ENCODE results near the gene ZFHX3. TPM values are rescaled to one million over a fixed set of nuclear protein-coding genes. Genes with fewer than 3 reads are reported as not detected.

ZFHX3 gene
- total and polyA plus RNA-seq, 2 experiments from 2014 or later = 6.7 to 12.2 TPM

DNA sequence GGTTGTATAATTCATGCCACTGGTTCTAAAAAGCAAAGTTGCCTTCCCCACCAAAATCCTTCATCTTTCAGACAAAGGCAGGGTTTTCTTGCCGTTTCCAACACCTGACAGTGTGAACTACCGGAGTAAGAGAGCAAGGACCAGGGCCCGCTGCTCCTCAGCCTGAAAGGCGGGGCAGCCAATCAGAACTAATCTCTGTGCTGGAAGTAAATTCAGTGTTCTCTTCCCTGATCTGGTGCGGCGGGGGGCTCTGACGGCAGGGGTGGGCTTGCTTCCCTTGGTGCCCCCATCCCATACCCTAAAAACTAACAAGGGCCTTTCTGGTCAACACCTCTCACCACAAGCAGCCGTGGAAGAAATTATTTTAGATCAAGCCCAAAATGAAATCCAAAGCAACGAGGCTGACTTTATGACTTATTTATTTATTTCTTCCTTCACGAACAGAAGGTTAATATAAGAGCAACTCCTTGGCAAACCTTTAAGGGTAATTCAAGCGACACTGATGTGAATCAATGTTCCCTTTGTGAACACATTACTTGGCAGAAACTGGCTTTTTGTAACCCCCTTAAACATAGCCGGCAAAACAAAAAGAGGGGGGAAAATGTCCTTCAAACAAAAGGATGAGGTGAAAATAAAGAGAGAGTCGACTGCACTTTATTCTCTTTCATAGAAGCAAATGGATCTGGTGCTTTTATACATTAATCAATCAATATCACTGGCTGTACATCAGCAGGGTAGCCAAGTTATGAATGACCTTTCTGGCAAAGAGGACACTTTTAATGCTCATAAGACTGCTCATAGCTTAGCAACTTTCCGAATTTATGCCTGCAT is 189.9 kb downstream of the ZFHX3 start:
- TF ChIP-seq CTCF (IDR thresholded peaks at IDR 0.05; ENCODE audit: low read depth, low read length) = no peak
- Histone ChIP-seq H3K27me3 (no peaks in the 10 kb centered on the region), H3K4me3 (no peak overlapping the region), H3K27ac (peak overlapping the region; percentile 75), H3K9me3 (ENCODE audit: low read depth) (no peaks in the 10 kb centered on the region), H3K4me1 (ENCODE audit: low read depth) (peaks cover 20% of the 10 kb centered on the region), H3K36me3 (no peaks in the 10 kb centered on the region)
- DNase-seq (ENCODE audit: low read depth in 1 of 2, low spot score in 1 of 2) = no peak

- peak in 1 of 2 donors; percentile 38 for DNase-seq (ENCODE audit: low read depth in 1 of 2, low spot score in 1 of 2)
- H3K4me3 ChIP-seq = no peak overlapping the region
These were observed 191.1 kb downstream of the ZFHX3 start for GRCh38 chr16:72856797-72857196.

GRCh38 chr16:72854267-72854959 is 193.5 kb downstream of the ZFHX3 start:
- TF ChIP-seq CTCF (IDR thresholded peaks at IDR 0.05; ENCODE audit: low read depth, low read length) = no peak
- no peaks in the 10 kb centered on the region for H3K9me3 ChIP-seq (ENCODE audit: low read depth)
- H3K36me3 ChIP-seq = no peaks in the 10 kb centered on the region
- H3K4me1 ChIP-seq (ENCODE audit: low read depth) = peaks cover 33% of the 10 kb centered on the region
- H3K27me3 ChIP-seq = no peaks in the 10 kb centered on the region
- H3K4me3 ChIP-seq = no peak overlapping the region
- H3K27ac ChIP-seq = peak overlapping the region; percentile 40
- no peak for DNase-seq (ENCODE audit: low read depth in 1 of 2, low spot score in 1 of 2)

More at GRCh38 chr16:72856797-72857196, 191.1 kb downstream of the ZFHX3 start:
- Histone ChIP-seq H3K27ac (no peak overlapping the region), H3K4me1 (ENCODE audit: low read depth) (peaks cover 24% of the 10 kb centered on the region), H3K9me3 (ENCODE audit: low read depth) (no peaks in the 10 kb centered on the region), H3K36me3 (no peaks in the 10 kb centered on the region), H3K27me3 (no peaks in the 10 kb centered on the region)
- peak; percentile 43 for TF ChIP-seq CTCF (IDR thresholded peaks at IDR 0.05; ENCODE audit: low read depth, low read length)

DNA sequence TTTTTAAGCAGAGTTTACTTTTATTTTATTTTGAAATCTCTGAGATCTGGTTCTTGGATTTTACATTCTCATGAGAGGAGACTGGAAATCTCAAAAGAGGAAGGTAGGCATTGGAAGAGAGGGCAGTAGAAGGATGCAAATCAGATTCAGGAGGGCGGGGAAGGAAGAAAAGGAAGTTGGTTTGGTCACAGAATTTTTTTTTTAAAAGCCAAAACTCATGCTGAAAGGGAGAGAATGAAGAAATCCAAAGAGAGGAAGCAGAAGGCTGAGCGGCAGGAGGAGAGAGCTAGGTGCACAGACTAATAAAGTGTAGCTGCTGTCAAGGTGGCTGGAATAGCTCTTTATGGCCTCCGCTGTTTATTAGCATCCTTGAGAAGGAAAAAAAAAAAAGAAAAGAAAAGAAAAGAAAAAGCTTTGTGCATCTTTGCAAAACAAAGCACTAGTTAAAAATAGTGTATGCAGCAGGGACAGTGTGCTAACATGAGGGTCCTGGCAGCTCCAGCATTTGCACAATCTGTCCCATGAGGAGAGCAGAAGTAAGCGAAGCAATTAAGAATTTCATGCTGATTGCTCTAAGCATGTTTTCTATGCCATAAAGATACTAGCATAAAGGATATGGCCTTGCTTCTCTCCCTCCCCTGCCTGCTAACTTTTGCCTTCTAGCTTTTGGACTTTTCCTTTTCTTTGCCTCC is 194.2 kb downstream of the ZFHX3 start:
- Histone ChIP-seq H3K4me3 (no peak overlapping the region), H3K36me3 (no peaks in the 10 kb centered on the region), H3K27ac (peak overlapping the region; percentile 40), H3K27me3 (no peaks in the 10 kb centered on the region), H3K4me1 (ENCODE audit: low read depth) (peaks cover 30% of the 10 kb centered on the region), H3K9me3 (ENCODE audit: low read depth) (no peaks in the 10 kb centered on the region)
- DNase-seq (ENCODE audit: low read depth in 1 of 2, low spot score in 1 of 2) = no peak
- TF ChIP-seq CTCF (IDR thresholded peaks at IDR 0.05; ENCODE audit: low read depth, low read length) = no peak

- Histone ChIP-seq H3K27me3 (no peaks in the 10 kb centered on the region), H3K9me3 (ENCODE audit: low read depth) (no peaks in the 10 kb centered on the region), H3K36me3 (no peaks in the 10 kb centered on the region), H3K4me1 (ENCODE audit: low read depth) (peaks cover 31% of the 10 kb centered on the region), H3K4me3 (no peak overlapping the region), H3K27ac (no peak overlapping the region)
- DNase-seq (ENCODE audit: low read depth in 1 of 2, low spot score in 1 of 2) = no peak
- TF ChIP-seq CTCF (IDR thresholded peaks at IDR 0.05; ENCODE audit: low read depth, low read length) = no peak
These were observed 195.5 kb downstream of the ZFHX3 start for GRCh38 chr16:72852421-72852820.

All from cardiac muscle cell (in vitro differentiated cells and primary cell).